Measurements from ENCODE around the gene VAV2. TPM values are rescaled to one million over a fixed set of nuclear protein-coding genes. Genes with fewer than 3 reads are reported as not detected.

VAV2 gene
- total RNA-seq, 2 donors from 2014 or later: 3.4 to 6.0 TPM

- Histone ChIP-seq H3K27me3 (no peaks in the 10 kb centered on the region), H3K27ac (no peak overlapping the region), H3K9me3 (no peaks in the 10 kb centered on the region), H3K4me1 (peaks cover 0 to 11% of the 10 kb centered on the region in 2 donors), H3K4me3 (no peak overlapping the region), H3K36me3 (peaks cover 4% of the 10 kb centered on the region)
- no peak for TF ChIP-seq CTCF (IDR thresholded peaks at IDR 0.05)
- no peak for DNase-seq (ENCODE audit: low spot score)
These were observed 179.9 kb downstream of the VAV2 start for GRCh38 chr9:133812077-133812868.

GRCh38 chr9:133811471-133811870, 180.7 kb downstream of the VAV2 start:
- DNase-seq (ENCODE audit: low spot score): no peak

GRCh38 chr9:133810556-133811195, 181.4 kb downstream of the VAV2 start:
- Histone ChIP-seq H3K4me3 (no peak overlapping the region), H3K9me3 (no peaks in the 10 kb centered on the region), H3K4me1 (peaks cover 0 to 11% of the 10 kb centered on the region in 2 donors), H3K27me3 (no peaks in the 10 kb centered on the region), H3K36me3 (peaks cover 4% of the 10 kb centered on the region), H3K27ac (no peak overlapping the region)
- DNase-seq (ENCODE audit: low spot score): no peak
- no peak for TF ChIP-seq CTCF (IDR thresholded peaks at IDR 0.05)

More at GRCh38 chr9:133811471-133811870, 180.7 kb downstream of the VAV2 start:
- no peak overlapping the region for H3K27ac ChIP-seq
- H3K36me3 ChIP-seq: peaks cover 4% of the 10 kb centered on the region
- H3K4me1 ChIP-seq: peaks cover 0 to 11% of the 10 kb centered on the region in 2 donors
- no peak for TF ChIP-seq CTCF (IDR thresholded peaks at IDR 0.05)
- H3K27me3 ChIP-seq: no peaks in the 10 kb centered on the region
- no peak overlapping the region for H3K4me3 ChIP-seq
- H3K9me3 ChIP-seq: no peaks in the 10 kb centered on the region

- Histone ChIP-seq H3K27me3 (no peaks in the 10 kb centered on the region), H3K9me3 (no peaks in the 10 kb centered on the region), H3K4me3 (no peak overlapping the region), H3K27ac (no peak overlapping the region), H3K36me3 (peaks cover 4% of the 10 kb centered on the region), H3K4me1 (peaks cover 0 to 6% of the 10 kb centered on the region in 2 donors)
- TF ChIP-seq CTCF (IDR thresholded peaks at IDR 0.05): no peak
- DNase-seq (ENCODE audit: low spot score): no peak
These were observed 182.8 kb downstream of the VAV2 start for GRCh38 chr9:133809335-133809734.

- no peak overlapping the region for H3K27ac ChIP-seq
- no peak for TF ChIP-seq CTCF (IDR thresholded peaks at IDR 0.05)
- H3K4me3 ChIP-seq: no peak overlapping the region
- peaks cover 4% of the 10 kb centered on the region for H3K36me3 ChIP-seq
- no peaks in the 10 kb centered on the region for H3K27me3 ChIP-seq
- no peak for DNase-seq (ENCODE audit: low spot score)
- H3K4me1 ChIP-seq: no peaks in the 10 kb centered on the region
- no peaks in the 10 kb centered on the region for H3K9me3 ChIP-seq
These were observed 184.3 kb downstream of the VAV2 start for GRCh38 chr9:133807818-133808217.
